Neural progenitor cell (in vitro differentiated cells): ENCODE measurements around the gene GASK1A.

Experiments used
- EZH2 ChIP-seq: fragments of 200-600 bp; sonication (generic); IDR thresholded peaks from 2 replicates; pipeline ENCODE4 v1.6.1; 2017; ENCODE audit warnings: antibody characterized with exemption, mild to moderate bottlenecking, moderate library complexity
- TF ChIP-seq, protein P1 (sequence below): fragments of 200-600 bp; sonication (generic); IDR thresholded peaks from 2 replicates; pipeline ENCODE4 v1.5.1; 2017; ENCODE audit warnings: antibody characterized with exemption, mild to moderate bottlenecking

- TF ChIP-seq, protein P1, sequence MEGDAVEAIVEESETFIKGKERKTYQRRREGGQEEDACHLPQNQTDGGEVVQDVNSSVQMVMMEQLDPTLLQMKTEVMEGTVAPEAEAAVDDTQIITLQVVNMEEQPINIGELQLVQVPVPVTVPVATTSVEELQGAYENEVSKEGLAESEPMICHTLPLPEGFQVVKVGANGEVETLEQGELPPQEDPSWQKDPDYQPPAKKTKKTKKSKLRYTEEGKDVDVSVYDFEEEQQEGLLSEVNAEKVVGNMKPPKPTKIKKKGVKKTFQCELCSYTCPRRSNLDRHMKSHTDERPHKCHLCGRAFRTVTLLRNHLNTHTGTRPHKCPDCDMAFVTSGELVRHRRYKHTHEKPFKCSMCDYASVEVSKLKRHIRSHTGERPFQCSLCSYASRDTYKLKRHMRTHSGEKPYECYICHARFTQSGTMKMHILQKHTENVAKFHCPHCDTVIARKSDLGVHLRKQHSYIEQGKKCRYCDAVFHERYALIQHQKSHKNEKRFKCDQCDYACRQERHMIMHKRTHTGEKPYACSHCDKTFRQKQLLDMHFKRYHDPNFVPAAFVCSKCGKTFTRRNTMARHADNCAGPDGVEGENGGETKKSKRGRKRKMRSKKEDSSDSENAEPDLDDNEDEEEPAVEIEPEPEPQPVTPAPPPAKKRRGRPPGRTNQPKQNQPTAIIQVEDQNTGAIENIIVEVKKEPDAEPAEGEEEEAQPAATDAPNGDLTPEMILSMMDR, result peak; percentile 79
- no peak for TF ChIP-seq EZH2
These were observed 17.5 kb upstream of the GASK1A start for GRCh38 chr3:42961633-42962032.
